SK-N-MC (cell line): ENCODE results near the gene LTBP1.

Experiments used
- EZH2 ChIP-seq: fragments of 200-600 bp; sonication (generic); IDR thresholded peaks from one replicate; pipeline ENCODE4 v1.6.1; 2017; ENCODE audit warnings: antibody characterized with exemption
- FOXP2 ChIP-seq: optimal IDR thresholded peaks from 2 replicates; pipeline ENCODE3; 2011; ENCODE audit warnings: mild to moderate bottlenecking, moderate library complexity; ENCODE audit not compliant: insufficient read depth; ENCODE audit errors: extremely low read length, control extremely low read depth
- POLR2AphosphoS5 ChIP-seq: IDR thresholded peaks from 2 replicates; pipeline ENCODE4 v1.6.1; 2012; ENCODE audit warnings: mild to moderate bottlenecking, low read depth, low read length, borderline replicate concordance

- TF ChIP-seq EZH2 (no peak), POLR2AphosphoS5 (no peak), FOXP2 (no peak)
Measured at GRCh38 chr2:33085646-33086045, 138.9 kb downstream of the LTBP1 start.
